Coronary artery (tissue), 2 donors: Measurements from ENCODE around the gene SOX6.

ENCODE experiments used
- DNase-seq: peaks from one replicate; pipeline ENCODE4 v3.0.0-alpha.2; 2017; ENCODE audit warnings: low spot score
- H3K27ac ChIP-seq, 2 donors: fragments of 200-600 bp; sonication (generic); one replicate each; pipeline ENCODE4 v1.5.1; 2016 to 2019
- H3K4me3 ChIP-seq: fragments of 200-600 bp; sonication (generic); 2 replicates; pipeline ENCODE4 v1.5.1; 2016; ENCODE audit warnings: mild to moderate bottlenecking, moderate library complexity
- TF ChIP-seq, protein P1 (sequence below): fragments of 200-600 bp; sonication (generic); IDR thresholded peaks from one replicate; pipeline ENCODE4 v1.5.1; 2019; ENCODE audit warnings: antibody characterized with exemption

SOX6 gene

GRCh38 chr11:16041207-16041606 lies 315.1 kb downstream of the SOX6 start:
- TF ChIP-seq, protein P1, sequence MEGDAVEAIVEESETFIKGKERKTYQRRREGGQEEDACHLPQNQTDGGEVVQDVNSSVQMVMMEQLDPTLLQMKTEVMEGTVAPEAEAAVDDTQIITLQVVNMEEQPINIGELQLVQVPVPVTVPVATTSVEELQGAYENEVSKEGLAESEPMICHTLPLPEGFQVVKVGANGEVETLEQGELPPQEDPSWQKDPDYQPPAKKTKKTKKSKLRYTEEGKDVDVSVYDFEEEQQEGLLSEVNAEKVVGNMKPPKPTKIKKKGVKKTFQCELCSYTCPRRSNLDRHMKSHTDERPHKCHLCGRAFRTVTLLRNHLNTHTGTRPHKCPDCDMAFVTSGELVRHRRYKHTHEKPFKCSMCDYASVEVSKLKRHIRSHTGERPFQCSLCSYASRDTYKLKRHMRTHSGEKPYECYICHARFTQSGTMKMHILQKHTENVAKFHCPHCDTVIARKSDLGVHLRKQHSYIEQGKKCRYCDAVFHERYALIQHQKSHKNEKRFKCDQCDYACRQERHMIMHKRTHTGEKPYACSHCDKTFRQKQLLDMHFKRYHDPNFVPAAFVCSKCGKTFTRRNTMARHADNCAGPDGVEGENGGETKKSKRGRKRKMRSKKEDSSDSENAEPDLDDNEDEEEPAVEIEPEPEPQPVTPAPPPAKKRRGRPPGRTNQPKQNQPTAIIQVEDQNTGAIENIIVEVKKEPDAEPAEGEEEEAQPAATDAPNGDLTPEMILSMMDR = no peak
- H3K4me3 ChIP-seq = no peak overlapping the region

DNA sequence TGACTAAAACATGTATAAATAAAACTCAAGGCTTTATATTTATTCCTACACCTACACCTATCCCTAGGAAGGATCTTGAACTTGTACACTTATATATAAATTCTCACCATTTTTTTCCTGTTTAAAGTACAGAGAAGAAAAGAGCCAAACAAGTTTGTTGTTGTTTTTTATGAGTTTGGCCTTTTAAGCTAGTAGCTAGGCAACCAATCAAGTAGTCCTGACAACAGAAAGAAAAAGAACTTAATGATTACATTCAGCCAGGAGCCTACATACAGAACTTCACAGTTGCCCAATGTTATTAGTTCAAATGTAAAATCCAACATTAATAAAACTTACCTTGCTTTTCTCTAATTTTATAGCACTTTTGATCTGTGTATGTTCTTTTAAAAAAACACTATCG lies 316.2 kb downstream of the SOX6 start:
- H3K27ac ChIP-seq = no peak overlapping the region
- no peak for DNase-seq
- H3K4me3 ChIP-seq = no peak overlapping the region
- TF ChIP-seq, protein P1 = no peak

More at GRCh38 chr11:16041207-16041606, 315.1 kb downstream of the SOX6 start:
- H3K27ac ChIP-seq = no peak overlapping the region
- no peak for DNase-seq

- DNase-seq = no peak
Measured at GRCh38 chr11:16037179-16037578, 319.2 kb downstream of the SOX6 start.

DNA sequence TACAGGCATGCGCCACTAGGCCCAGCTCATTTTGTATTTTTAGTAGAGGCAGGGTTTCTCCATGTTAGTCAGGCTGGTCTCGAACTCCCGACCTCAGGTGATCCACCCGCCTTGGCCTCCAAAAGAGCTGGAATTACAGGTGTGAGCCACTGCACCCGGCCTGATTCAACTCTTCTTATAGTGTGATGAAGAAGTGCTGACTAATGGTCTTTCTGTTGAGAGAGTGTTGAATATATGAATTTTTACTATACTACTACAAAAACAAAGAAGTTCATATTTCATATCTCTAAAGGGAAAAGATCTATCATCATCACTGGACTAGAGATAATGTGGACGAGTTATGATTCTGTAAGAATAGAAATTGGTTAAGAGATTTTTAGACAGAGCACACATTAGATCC lies 320.1 kb downstream of the SOX6 start:
- TF ChIP-seq, protein P1 = no peak
- no peak overlapping the region for H3K4me3 ChIP-seq
- no peak overlapping the region for H3K27ac ChIP-seq
- DNase-seq = no peak

More at GRCh38 chr11:16037179-16037578, 319.2 kb downstream of the SOX6 start:
- TF ChIP-seq, protein P1 = no peak
- no peak overlapping the region for H3K27ac ChIP-seq
- no peak overlapping the region for H3K4me3 ChIP-seq

DNA sequence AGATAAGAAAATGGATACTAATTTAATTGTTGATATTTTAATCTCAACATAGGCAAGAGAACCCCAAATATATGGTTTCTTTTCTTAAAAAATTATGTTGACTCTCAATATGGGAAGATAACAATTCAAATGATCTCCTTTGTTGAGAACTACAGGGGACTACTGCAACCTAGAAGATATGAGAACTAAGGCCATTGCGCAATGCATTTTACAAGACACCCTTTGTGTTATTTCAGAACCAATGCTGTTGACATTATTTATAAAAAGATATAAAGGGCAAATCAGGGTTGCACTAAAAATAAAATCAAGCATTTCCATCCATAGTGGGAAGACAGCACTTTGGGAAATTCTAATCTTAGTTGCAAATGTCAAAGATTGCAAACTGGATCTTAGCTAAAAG lies 322.3 kb downstream of the SOX6 start:
- no peak for DNase-seq
- TF ChIP-seq, protein P1 = no peak
- Histone ChIP-seq H3K27ac (no peak overlapping the region), H3K4me3 (no peak overlapping the region)

DNA sequence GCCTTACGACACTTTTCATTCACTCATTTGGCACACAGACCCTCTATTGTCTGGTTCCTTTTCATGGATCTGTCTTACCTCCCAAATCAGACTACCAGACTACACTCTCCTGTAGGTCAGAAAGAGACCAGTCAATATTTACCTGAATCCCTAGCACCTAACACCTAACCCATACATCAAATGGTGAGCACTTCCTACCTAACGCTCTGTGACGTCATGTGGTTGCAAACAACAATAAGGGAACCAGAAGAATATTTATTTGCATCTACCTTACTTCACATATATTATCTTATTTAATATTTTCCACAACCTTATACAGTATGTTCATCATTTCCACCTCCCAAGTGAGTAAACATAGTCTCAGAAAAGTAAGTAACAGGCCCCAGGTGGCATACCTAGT lies 323.4 kb downstream of the SOX6 start:
- Histone ChIP-seq H3K4me3 (no peak overlapping the region), H3K27ac (no peak overlapping the region)
- TF ChIP-seq, protein P1 = no peak
- no peak for DNase-seq

DNA sequence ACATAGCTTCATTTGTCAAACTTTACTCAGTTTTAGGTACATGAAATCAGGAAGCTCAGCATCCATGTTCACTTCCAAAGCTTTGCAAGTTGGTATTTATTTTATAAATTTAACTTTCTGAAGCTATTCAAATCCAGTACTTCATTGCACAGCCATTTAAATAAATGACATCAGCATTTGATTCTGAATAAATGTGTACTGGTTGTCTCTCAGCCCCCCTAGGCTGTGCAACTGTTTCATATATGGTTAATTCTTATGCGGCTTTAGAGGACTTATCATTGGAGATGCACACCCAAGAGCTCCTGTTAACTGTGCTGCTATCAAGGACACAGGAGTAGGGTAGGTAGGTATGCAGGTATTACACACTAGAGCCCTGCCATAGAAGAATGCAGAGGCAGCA lies 325.1 kb downstream of the SOX6 start:
- no peak overlapping the region for H3K27ac ChIP-seq
- no peak for DNase-seq
- H3K4me3 ChIP-seq = no peak overlapping the region
- TF ChIP-seq, protein P1 = no peak
